ENCODE results near the gene NFILZ.

- TF ChIP-seq POLR2A (IDR thresholded peaks at IDR 0.05; ENCODE audit: low read length) (no peak), GATA1 (IDR thresholded peaks at IDR 0.05; ENCODE audit: low read depth, low read length) (no peak)
Measured at GRCh38 chr19:8630796-8631424, 477 bp downstream of the NFILZ start.
